HepG2 (cell line): Measurements from ENCODE around the gene ELFN1. TPM values are rescaled to one million over a fixed set of nuclear protein-coding genes. Genes with fewer than 3 reads are reported as not detected.

Source experiments
- ATAC-seq: fragments of 200-7000 bp; cut with Tn5 transposase; 3 replicates; pipeline ENCODE4 v1.9.1; 2020; ENCODE audit warnings: mild to moderate bottlenecking, moderate library complexity
- BruUV-seq: library from RNA; stranded (reverse); fragments of 400-500 nt; replicated peaks from 2 replicates; lab custom pipeline; 2021; lab: Mats Ljungman, UMichigan
- CTCF ChIA-PET: fragments of 300-600 bp; formaldehyde crosslinking; extraction: SDS; loops from one replicate; lab custom pipeline; 2021; ENCODE audit warnings: low total read pairs, inconsistent platforms, low intra/inter-chr PET ratio; lab: Yijun Ruan, JAX
- POLR2A ChIA-PET: fragments of 350-600 bp; sonication (Branson Sonifier 250); formaldehyde crosslinking; loops from one replicate; lab custom pipeline; 2020; ENCODE audit warnings: antibody characterized with exemption, inconsistent platforms; lab: Yijun Ruan, JAX
- DNase-seq: peaks from one replicate; pipeline ENCODE4 v3.0.0-alpha.2; 2015; ENCODE audit warnings: low spot score
- FAIRE-seq: peaks from 3 replicates; lab custom pipeline; 2011; peaks lifted over from hg19 to GRCh38; lab: Jason Lieb, UNC
- H2AFZ ChIP-seq: one replicate; pipeline ENCODE4 v1.6.1; 2011; ENCODE audit warnings: low read length, inconsistent platforms
- H3K27ac ChIP-seq: fragments of 300-600 bp; 3 replicates; pipeline ENCODE4 v1.8.0; 2011; ENCODE audit warnings: mixed run types, mild to moderate bottlenecking, mixed read lengths, low read length, inconsistent platforms; ENCODE audit not compliant: insufficient read depth; ENCODE audit errors: extremely low read length
- H3K27me3 ChIP-seq, 2 experiments: fragments of 200-600 bp in 1 of 2; 2 replicates in 1 of 2; 3 replicates in 1 of 2; pipeline versions ENCODE4 v1.6.0 to v1.8.0; 2011; ENCODE audit warnings: low read length in 2 of 2, mild to moderate bottlenecking in 2 of 2, moderate library complexity in 2 of 2, inconsistent platforms in 1 of 2; ENCODE audit not compliant: insufficient read depth in 2 of 2, control insufficient read depth in 1 of 2
- H3K36me3 ChIP-seq, 2 experiments: fragments of 200-600 bp in 1 of 2; replicated peaks in 1 of 2; 2 replicates in 1 of 2; 3 replicates in 1 of 2; pipeline versions ENCODE4 v1.5.1 to v1.8.0; 2011; ENCODE audit warnings: low read length in 2 of 2, inconsistent platforms in 1 of 2; ENCODE audit not compliant: insufficient read depth in 2 of 2, control insufficient read depth in 1 of 2
- H3K4me1 ChIP-seq: 2 replicates; pipeline ENCODE4 v1.5.1; 2012; ENCODE audit warnings: low read length, inconsistent platforms; ENCODE audit not compliant: insufficient read depth
- H3K4me2 ChIP-seq: 2 replicates; pipeline ENCODE4 v1.6.0; 2011; ENCODE audit warnings: low read depth, low read length, inconsistent platforms
- H3K4me3 ChIP-seq, 3 experiments: fragments of 200-600 bp in 1 of 3; sonication (generic), shearing (Covaris generic) in 1 of 3; replicated peaks in 1 of 3; 2 replicates each; pipeline ENCODE4 v1.5.1; 2011 to 2016; ENCODE audit warnings: low read length in 3 of 3, inconsistent platforms in 2 of 3, low read depth in 2 of 3, mild to moderate bottlenecking in 2 of 3, control low read depth in 1 of 3, mixed read lengths in 1 of 3; ENCODE audit not compliant: insufficient read depth in 1 of 3
- H3K79me2 ChIP-seq: one replicate; pipeline ENCODE4 v1.6.1; 2011; ENCODE audit warnings: low read length, inconsistent platforms; ENCODE audit not compliant: insufficient read depth
- H3K9ac ChIP-seq: 2 replicates; pipeline ENCODE4 v1.6.0; 2011; ENCODE audit warnings: mild to moderate bottlenecking, low read depth, low read length, inconsistent platforms; ENCODE audit not compliant: insufficient read depth
- H3K9me3 ChIP-seq: 2 replicates; pipeline ENCODE4 v1.5.1; 2012; ENCODE audit warnings: mild to moderate bottlenecking, low read length
- H4K20me1 ChIP-seq: 2 replicates; pipeline ENCODE4 v1.6.0; 2011; ENCODE audit warnings: inconsistent platforms, mild to moderate bottlenecking, low read length, moderate library complexity; ENCODE audit not compliant: insufficient read depth
- ATF7 ChIP-seq, 2 experiments: fragments of 450-650 bp in 1 of 2; sonication (generic) in 1 of 2; formaldehyde crosslinking in 1 of 2; IDR thresholded peaks; 2 replicates each; pipeline versions ENCODE4 v1.4.0 to v1.6.1; 2016 to 2020; ENCODE audit warnings: antibody characterized with exemption in 1 of 2, mild to moderate bottlenecking in 1 of 2, missing genetic modification reagents in 1 of 2
- ETV6 ChIP-seq: sonication (generic); formaldehyde crosslinking; conservative IDR thresholded peaks from 2 replicates; pipeline ENCODE4 v1.4.0; 2020; ENCODE audit warnings: missing genetic modification reagents
- EZH2 ChIP-seq: conservative IDR thresholded peaks from 2 replicates; pipeline ENCODE4 v1.6.1; 2012; ENCODE audit warnings: mild to moderate bottlenecking, low read depth, low read length, moderate library complexity
- KAT8 ChIP-seq: IDR thresholded peaks from 2 replicates; pipeline ENCODE4 v1.6.1; 2016; ENCODE audit warnings: missing genetic modification reagents, missing compliant biosample characterization
- KDM5A ChIP-seq: fragments of 200-600 bp; sonication (generic); IDR thresholded peaks from 2 replicates; pipeline ENCODE4 v1.7.0; 2018; ENCODE audit warnings: antibody characterized with exemption, mild to moderate bottlenecking, low read length, borderline replicate concordance
- MAFG ChIP-seq: sonication (generic); formaldehyde crosslinking; IDR thresholded peaks from 2 replicates; pipeline ENCODE4 v1.5.1; 2020; ENCODE audit warnings: mild to moderate bottlenecking, missing genetic modification reagents
- MBD4 ChIP-seq: IDR thresholded peaks from 2 replicates; pipeline ENCODE4 v1.6.1; 2012; ENCODE audit warnings: low read length, inconsistent platforms, borderline replicate concordance
- NFKB2 ChIP-seq: sonication (generic); formaldehyde crosslinking; IDR thresholded peaks from 2 replicates; pipeline ENCODE4 v1.4.0; 2020; ENCODE audit warnings: missing genetic modification reagents, borderline replicate concordance
- SIX4 ChIP-seq: sonication (generic); formaldehyde crosslinking; IDR thresholded peaks from 2 replicates; pipeline ENCODE4 v1.4.0; 2020; ENCODE audit warnings: missing genetic modification reagents
- TGIF2 ChIP-seq: IDR thresholded peaks from 2 replicates; pipeline ENCODE4 v1.6.1; 2016; ENCODE audit warnings: control low read depth, missing compliant biosample characterization
- TMF1 ChIP-seq: sonication (generic); formaldehyde crosslinking; IDR thresholded peaks from 2 replicates; pipeline ENCODE4 v1.8.1; 2022; ENCODE audit warnings: low read depth, missing genetic modification reagents
- ZNF180 ChIP-seq: sonication (generic); formaldehyde crosslinking; IDR thresholded peaks from 2 replicates; pipeline ENCODE4 v1.4.0; 2020; ENCODE audit warnings: low read depth, missing genetic modification reagents, borderline replicate concordance
- ZNF234 ChIP-seq: sonication (generic); formaldehyde crosslinking; conservative IDR thresholded peaks from 2 replicates; pipeline ENCODE4 v1.5.1; 2020; ENCODE audit warnings: mild to moderate bottlenecking, missing genetic modification reagents
- ZNF30 ChIP-seq: sonication (generic); formaldehyde crosslinking; IDR thresholded peaks from 2 replicates; pipeline ENCODE4 v1.5.0; 2020; ENCODE audit warnings: mild to moderate bottlenecking, missing genetic modification reagents
- ZNF331 ChIP-seq: sonication (generic); formaldehyde crosslinking; IDR thresholded peaks from 2 replicates; pipeline ENCODE4 v1.4.0; 2020; ENCODE audit warnings: missing genetic modification reagents
- ZNF382 ChIP-seq: sonication (generic); formaldehyde crosslinking; IDR thresholded peaks from 2 replicates; pipeline ENCODE4 v1.5.0; 2020; ENCODE audit warnings: missing genetic modification reagents, mild to moderate bottlenecking, borderline replicate concordance
- ZNF816 ChIP-seq: sonication (generic); formaldehyde crosslinking; IDR thresholded peaks from 2 replicates; pipeline ENCODE4 v1.8.0; 2022; ENCODE audit warnings: missing genetic modification reagents, mild to moderate bottlenecking, borderline replicate concordance
- ZSCAN12 ChIP-seq: sonication (generic); formaldehyde crosslinking; IDR thresholded peaks from 2 replicates; pipeline ENCODE4 v1.9.0; 2021; ENCODE audit warnings: mild to moderate bottlenecking, missing genetic modification reagents
- WGBS: methylation state at CpG from one replicate; pipeline ENCODE4 v1.1.6; 2017; ENCODE audit warnings: low lambda C conversion rate; 5-methylcytosine and 5-hydroxymethylcytosine counted together
- in situ Hi-C: cut with HindIII; loops from 2 replicates; pipeline ENCODE4 v1.10.0; 2017; ENCODE audit warnings: low pct_unique_long_range_greater_than_20kb; ENCODE audit not compliant: extremely low pct_ligation_motif_present
- intact Hi-C: fragments of 100-400 bp; cut with micrococcal nuclease; formaldehyde crosslinking; loops from one replicate; pipeline ENCODE4 v1.10.0; 2022; ENCODE audit not compliant: unreplicated experiment
- polyA plus RNA-seq, 8 experiments: library from polyadenylated mRNA; depleted of rRNA in 3 of 8; stranded (reverse) in 7 of 8; unstranded in 1 of 8; fragments of >200 nt; fragmentation: Illumina TruSeq in 4 of 8; extraction: Trizol in 4 of 8; gene quantifications; 2 replicates each; pipeline versions ENCODE4 v1.2.1 to v1.2.3, GENCODE V29; 2011 to 2016; ENCODE audit warnings: low read depth in 4 of 8, missing spikeins in 1 of 8, mixed read lengths in 1 of 8; ENCODE audit not compliant: insufficient read depth in 1 of 8
- total RNA-seq, 5 experiments: library from RNA; depleted of rRNA; stranded (reverse); fragments of >200 nt; fragmentation: Illumina TruSeq; extraction: Trizol; gene quantifications; 2 replicates each; pipeline ENCODE4 v1.2.3, GENCODE V29; 2016; ENCODE audit warnings: low read depth in 1 of 5
- TF ChIP-seq, protein P1 (sequence below): IDR thresholded peaks from 2 replicates; pipeline ENCODE4 v1.6.1; 2016; ENCODE audit warnings: low read depth, borderline replicate concordance

The ELFN1 gene
- total and polyA plus RNA-seq, 2 of the 13 experiments (the other 11 are each of a cell fraction or from before 2014, with no cell fraction given), result 0.13 to 0.18 TPM

GRCh38 chr7:1727812-1728570, 57.9 kb downstream of the ELFN1 start (continued):
- TF ChIP-seq KAT8 (CRISPR knock-in tag), result no peak
- no peak for TF ChIP-seq ZNF816

GRCh38 chr7:1729183-1729582, 59.1 kb downstream of the ELFN1 start:
- in situ Hi-C loops (no loop called here), intact Hi-C loops (no loop called here)
- no peak overlapping the region for H2AFZ ChIP-seq
- TF ChIP-seq ZNF180, result no peak
- TF ChIP-seq ZNF331 (CRISPR knock-in tag), result peak; percentile 100
- no peak overlapping the region for H3K4me3 ChIP-seq
- POLR2A ChIA-PET, result no interaction called here
- CTCF ChIA-PET, result no interaction called here
- H3K79me2 ChIP-seq, result no peaks in the 10 kb centered on the region
- peaks cover 22% of the 10 kb centered on the region; the same call in 1 of the 2 replicates for H3K9me3 ChIP-seq
- H3K4me1 ChIP-seq, result peaks cover 19% of the 10 kb centered on the region
- 73% methylated on average over 3 of the region's 8 CpGs for WGBS
- no peak for DNase-seq
- ATAC-seq, result no peak
- FAIRE-seq, result no peak
- H3K36me3 ChIP-seq, result no peaks in the 10 kb centered on the region
- no peaks in the 10 kb centered on the region for H4K20me1 ChIP-seq
- H3K9ac ChIP-seq, result no peak overlapping the region
- peaks cover 2 to 30% of the 10 kb centered on the region in 2 experiments; a peak in 4 of 5 replicates for H3K27me3 ChIP-seq
- no peak overlapping the region for H3K27ac ChIP-seq
- H3K4me2 ChIP-seq, result no peak overlapping the region
- no TSS peak for BruUV-seq

DNA sequence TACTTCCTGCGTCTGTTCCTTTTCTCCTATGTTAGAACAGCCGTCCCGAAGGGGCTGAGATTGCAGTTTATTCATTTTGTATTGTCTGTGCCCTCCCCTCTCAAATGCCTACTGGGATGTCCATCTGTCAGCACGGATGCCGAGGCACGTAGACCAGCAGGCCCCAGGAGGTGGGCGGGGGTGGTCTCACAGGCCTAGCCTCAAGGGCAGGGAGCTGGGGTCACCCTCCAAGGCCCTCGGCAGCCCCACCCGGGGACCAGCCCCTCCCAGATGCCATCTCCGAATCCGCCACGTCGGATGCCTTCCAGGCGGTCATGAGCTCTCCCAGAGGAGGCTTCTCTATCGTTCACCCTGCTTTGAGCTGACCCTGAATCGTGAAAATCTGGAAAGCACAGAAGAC, 59.7 kb downstream of the ELFN1 start:
- BruUV-seq, result no TSS peak
- in situ Hi-C loops, result no loop called here
- DNase-seq (no peak), ATAC-seq (no peak), FAIRE-seq (no peak)
- Histone ChIP-seq H3K27me3 (peaks cover 2 to 28% of the 10 kb centered on the region in 2 experiments; a peak in 4 of 5 replicates), H3K9me3 (peaks cover 22% of the 10 kb centered on the region; the same call in 1 of the 2 replicates), H3K4me3 (no peak overlapping the region), H3K79me2 (no peaks in the 10 kb centered on the region), H3K27ac (no peak overlapping the region), H2AFZ (no peak overlapping the region), H3K4me1 (peaks cover 17% of the 10 kb centered on the region), H3K9ac (no peak overlapping the region), H3K4me2 (no peak overlapping the region), H3K36me3 (no peaks in the 10 kb centered on the region), H4K20me1 (no peaks in the 10 kb centered on the region)
- POLR2A ChIA-PET, result no interaction called here
- intact Hi-C loops, result no loop called here
- CTCF ChIA-PET, result no interaction called here
- WGBS, result 81% methylated on average over 12 of the region's 16 CpGs
- no peak for TF ChIP-seq ZSCAN12 (CRISPR knock-in tag)
- TF ChIP-seq, protein P1, sequence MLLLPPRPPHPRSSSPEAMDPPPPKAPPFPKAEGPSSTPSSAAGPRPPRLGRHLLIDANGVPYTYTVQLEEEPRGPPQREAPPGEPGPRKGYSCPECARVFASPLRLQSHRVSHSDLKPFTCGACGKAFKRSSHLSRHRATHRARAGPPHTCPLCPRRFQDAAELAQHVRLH, result no peak
- no peak for TF ChIP-seq NFKB2 (CRISPR knock-in tag)
- TF ChIP-seq ZNF382, result no peak
- no peak for TF ChIP-seq ETV6 (CRISPR knock-in tag)
- no peak for TF ChIP-seq ZNF30
- TF ChIP-seq MBD4, result no peak
- no peak for TF ChIP-seq KDM5A
- no peak for TF ChIP-seq ZNF234
- TF ChIP-seq TMF1 (CRISPR knock-in tag), result no peak
- no peak for TF ChIP-seq TGIF2 (CRISPR knock-in tag)
- no peak for TF ChIP-seq ATF7 (IDR thresholded peaks at IDR 0.05)
- TF ChIP-seq ATF7 (CRISPR knock-in tag; IDR thresholded peaks at IDR 0.05), result no peak
- no peak for TF ChIP-seq EZH2
- TF ChIP-seq SIX4, result no peak
- TF ChIP-seq MAFG (CRISPR knock-in tag), result no peak
